Measurements from ENCODE around the gene TUBGCP5. TPM values are rescaled to one million over a fixed set of nuclear protein-coding genes. Genes with fewer than 3 reads are reported as not detected.

Gene TUBGCP5
- total RNA-seq, 1 donor: 37.5 TPM

- no peak overlapping the region for H3K4me3 ChIP-seq (ENCODE audit: low read depth, low read length)
- TF ChIP-seq CTCF (IDR thresholded peaks at IDR 0.05; ENCODE audit: insufficient read depth, low read length): no peak
- DNase-seq (ENCODE audit: low read depth): no peak
Observed at GRCh38 chr15:23073890-23074646, 34.7 kb upstream of the TUBGCP5 start.

- no peak overlapping the region for H3K4me3 ChIP-seq (ENCODE audit: low read depth, low read length)
- TF ChIP-seq CTCF (IDR thresholded peaks at IDR 0.05; ENCODE audit: insufficient read depth, low read length): no peak
Observed at GRCh38 chr15:23072633-23073032, 33.3 kb upstream of the TUBGCP5 start.

GRCh38 chr15:23069496-23070166 is 30.3 kb upstream of the TUBGCP5 start:
- H3K4me3 ChIP-seq (ENCODE audit: low read depth, low read length): no peak overlapping the region
- DNase-seq (ENCODE audit: low read depth): no peak
- peak; percentile 8 for TF ChIP-seq CTCF (IDR thresholded peaks at IDR 0.05; ENCODE audit: insufficient read depth, low read length)

More at GRCh38 chr15:23072633-23073032, 33.3 kb upstream of the TUBGCP5 start:
- no peak for DNase-seq (ENCODE audit: low read depth)

GRCh38 chr15:23067416-23067815 is 28.0 kb upstream of the TUBGCP5 start:
- no peak for TF ChIP-seq CTCF (IDR thresholded peaks at IDR 0.05; ENCODE audit: insufficient read depth, low read length)
- no peak overlapping the region for H3K4me3 ChIP-seq (ENCODE audit: low read depth, low read length)
- no peak for DNase-seq (ENCODE audit: low read depth)

GRCh38 chr15:23065836-23066235 is 26.5 kb upstream of the TUBGCP5 start:
- no peak for DNase-seq (ENCODE audit: low read depth)
- no peak overlapping the region for H3K4me3 ChIP-seq (ENCODE audit: low read depth, low read length)
- no peak for TF ChIP-seq CTCF (IDR thresholded peaks at IDR 0.05; ENCODE audit: insufficient read depth, low read length)

GRCh38 chr15:23064156-23064555 is 24.8 kb upstream of the TUBGCP5 start:
- no peak for DNase-seq (ENCODE audit: low read depth)
- no peak for TF ChIP-seq CTCF (IDR thresholded peaks at IDR 0.05; ENCODE audit: insufficient read depth, low read length)
- no peak overlapping the region for H3K4me3 ChIP-seq (ENCODE audit: low read depth, low read length)
